HK-2 (cell line): ENCODE data around the gene MMEL1.
"Not testable (repeated sequence)": the region's sequence is repeated elsewhere in the genome, so short reads cannot be mapped to it uniquely, and the experiment has no call there.

ENCODE experiments used
- DNase-seq: peaks from one replicate; pipeline ENCODE4 v3.0.0-alpha.2; 2018; ENCODE audit not compliant: unreplicated experiment

MMEL1 gene

DNA sequence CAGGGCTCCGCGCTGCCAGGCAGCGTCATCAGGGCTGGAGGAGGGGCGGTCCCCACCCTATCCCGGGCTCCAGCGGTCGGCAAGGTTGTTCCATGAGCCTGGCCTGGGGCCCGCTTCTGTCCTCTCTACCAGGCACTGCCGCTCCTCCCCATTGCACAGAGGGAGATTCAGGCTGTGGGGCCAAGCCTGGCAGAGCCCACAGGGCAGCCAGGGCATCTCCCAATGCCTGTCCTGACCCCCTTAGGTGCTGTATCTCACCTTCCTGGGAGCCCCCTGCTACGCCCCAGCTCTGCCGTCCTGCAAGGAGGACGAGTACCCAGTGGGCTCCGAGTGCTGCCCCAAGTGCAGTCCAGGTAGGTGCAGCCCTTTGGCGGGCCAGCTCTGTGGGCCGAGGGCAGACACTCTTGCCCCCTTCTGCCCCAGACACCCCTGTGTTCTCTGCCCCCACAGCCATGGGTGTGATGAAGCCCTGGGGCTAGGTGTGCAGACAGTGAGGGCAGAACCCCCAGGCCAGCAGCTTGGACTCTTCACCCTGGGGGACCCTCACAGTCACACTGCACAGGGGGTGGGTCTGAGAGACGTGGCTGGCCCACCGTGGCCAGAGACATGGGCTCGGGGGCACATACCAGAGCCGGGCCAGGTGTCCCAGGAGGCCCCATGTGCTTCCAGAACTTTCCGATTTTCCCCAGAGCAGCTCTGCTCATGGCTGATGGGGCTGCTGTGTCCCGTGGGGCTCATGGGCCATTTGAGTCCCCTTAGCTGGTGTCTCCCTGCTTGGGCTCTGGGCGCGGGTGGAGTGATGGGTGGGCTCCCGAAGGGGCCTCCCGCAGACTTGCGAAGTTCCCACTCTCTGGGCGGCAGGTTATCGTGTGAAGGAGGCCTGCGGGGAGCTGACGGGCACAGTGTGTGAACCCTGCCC, 75.1 kb downstream of the MMEL1 start:
- no peak for DNase-seq

DNA sequence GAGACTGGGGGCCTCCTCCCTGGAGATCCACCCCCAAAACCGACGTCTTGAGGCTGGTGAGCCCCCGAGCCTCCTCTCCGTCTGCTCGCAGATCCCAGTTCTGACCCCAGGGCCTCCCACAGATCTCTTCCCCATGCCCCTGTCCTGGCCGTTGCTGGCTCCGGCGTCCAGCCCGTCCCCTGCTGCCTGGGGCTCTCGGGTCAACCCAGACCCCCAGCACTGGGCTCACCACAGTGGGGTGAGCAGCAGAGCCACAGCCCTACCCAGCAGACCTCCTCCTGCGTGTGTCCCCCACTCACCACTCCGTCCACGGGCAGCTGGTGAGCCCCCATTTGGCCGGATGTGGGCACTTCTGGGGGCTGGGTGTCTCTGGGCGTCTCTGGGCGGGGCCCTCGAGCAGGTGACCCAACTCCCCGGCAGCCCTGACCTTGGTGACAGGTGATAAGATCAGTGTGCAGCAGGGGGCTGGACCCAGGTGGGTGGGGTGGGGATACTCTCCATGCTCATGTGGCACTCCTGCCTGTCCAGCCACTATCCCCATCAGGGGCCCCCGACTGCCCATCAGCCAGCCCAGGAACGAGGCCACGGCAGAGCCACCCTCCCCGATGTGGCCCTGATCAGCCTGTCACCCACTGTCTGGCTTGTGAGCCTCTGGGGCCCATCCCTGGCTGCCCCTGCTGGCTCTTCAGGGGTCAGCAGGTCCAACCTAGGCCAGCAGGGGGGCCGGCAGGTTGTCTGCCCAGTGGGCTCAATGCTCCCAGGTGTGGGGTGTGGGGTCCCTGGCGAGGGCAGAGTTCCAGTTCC, 75.9 kb downstream of the MMEL1 start:
- DNase-seq, result no peak

DNA sequence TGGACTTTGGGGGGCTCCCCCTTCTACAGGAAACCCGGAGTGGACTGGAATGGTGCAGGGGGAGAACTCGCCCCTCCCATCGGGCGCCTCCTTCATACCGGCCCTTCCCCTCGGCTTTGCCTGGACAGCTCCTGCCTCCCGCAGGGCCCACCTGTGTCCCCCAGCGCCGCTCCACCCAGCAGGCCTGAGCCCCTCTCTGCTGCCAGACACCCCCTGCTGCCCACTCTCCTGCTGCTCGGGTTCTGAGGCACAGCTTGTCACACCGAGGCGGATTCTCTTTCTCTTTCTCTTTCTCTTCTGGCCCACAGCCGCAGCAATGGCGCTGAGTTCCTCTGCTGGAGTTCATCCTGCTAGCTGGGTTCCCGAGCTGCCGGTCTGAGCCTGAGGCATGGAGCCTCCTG, 76.5 kb downstream of the MMEL1 start, which contains the start of gene TNFRSF14:
TNFRSF14 (plus strand) TSS at position 95 of the 401 bp plus-strand sequence; CDS start at position 389, 294 bp downstream.
- peak; percentile 54 for DNase-seq

DNA sequence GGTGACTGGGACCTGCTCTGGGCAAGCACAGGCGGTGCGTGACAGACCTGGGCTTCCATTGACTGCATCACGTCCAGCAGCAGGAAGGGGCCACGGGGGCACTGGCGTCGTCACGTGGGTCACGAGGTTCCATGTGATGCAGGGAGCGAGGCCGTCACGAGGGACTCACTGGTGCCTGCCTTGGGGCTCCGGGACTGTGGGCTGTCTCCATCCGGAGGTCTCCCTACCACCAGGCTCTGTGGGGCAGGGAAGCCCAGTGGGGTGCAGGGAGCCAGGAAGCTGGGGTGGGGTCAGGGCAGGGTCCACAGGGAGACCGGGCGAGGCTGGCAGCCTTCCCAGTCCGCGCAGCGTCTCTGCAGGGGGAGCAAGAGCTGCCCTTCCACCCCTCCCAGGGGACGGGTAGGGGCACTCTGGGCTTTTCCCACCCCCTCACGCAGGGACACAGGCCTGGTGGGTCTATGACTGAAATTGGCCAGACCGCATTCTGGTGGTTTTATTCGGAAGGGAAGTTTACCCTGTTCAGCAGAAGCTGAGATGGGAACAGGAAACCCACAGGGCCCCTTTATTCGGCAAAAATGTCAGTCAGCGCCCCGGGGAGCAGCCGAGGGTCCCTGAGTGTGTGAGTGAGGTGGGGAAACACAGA, 77.1 kb downstream of the MMEL1 start:
- DNase-seq, result peak; percentile 84

DNA sequence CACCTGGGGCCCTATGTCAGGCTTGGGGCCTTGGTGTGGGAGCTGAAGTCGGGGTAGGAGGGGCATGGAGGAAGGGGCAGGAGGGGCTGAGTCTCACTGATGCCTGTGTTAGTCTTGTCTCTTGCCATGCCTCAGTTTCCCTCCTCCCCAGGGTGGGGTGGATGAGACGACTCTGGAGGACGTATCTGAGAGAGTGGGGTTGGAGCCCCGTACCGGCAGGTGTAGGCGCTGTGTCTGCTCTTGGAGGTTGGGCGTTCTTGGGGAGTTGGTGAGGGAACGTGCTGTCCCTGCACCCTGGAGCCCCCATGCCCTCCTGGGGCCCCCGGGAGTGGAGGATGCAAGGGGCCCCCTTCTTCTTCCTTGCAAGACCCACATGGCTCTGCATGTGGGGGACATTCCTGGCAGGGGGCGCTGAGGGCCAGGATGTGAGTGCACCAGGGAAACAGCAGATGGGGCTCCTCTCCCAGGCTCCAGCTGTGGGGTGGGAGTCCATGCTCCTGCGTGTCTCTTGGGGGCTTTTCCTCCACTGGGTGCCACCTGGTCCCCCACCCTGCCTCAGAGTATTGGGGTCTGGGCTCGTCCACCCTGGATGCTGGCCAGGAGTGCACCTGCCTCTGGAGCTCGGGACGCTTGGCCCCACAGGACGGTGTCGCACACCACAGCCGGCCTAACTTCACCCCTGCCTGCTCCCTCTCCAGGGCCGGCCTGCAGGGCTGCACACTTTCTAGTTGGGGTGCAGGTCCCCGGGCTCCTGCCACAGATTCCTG, 78.0 kb downstream of the MMEL1 start:
- peak; percentile 34 for DNase-seq

DNA sequence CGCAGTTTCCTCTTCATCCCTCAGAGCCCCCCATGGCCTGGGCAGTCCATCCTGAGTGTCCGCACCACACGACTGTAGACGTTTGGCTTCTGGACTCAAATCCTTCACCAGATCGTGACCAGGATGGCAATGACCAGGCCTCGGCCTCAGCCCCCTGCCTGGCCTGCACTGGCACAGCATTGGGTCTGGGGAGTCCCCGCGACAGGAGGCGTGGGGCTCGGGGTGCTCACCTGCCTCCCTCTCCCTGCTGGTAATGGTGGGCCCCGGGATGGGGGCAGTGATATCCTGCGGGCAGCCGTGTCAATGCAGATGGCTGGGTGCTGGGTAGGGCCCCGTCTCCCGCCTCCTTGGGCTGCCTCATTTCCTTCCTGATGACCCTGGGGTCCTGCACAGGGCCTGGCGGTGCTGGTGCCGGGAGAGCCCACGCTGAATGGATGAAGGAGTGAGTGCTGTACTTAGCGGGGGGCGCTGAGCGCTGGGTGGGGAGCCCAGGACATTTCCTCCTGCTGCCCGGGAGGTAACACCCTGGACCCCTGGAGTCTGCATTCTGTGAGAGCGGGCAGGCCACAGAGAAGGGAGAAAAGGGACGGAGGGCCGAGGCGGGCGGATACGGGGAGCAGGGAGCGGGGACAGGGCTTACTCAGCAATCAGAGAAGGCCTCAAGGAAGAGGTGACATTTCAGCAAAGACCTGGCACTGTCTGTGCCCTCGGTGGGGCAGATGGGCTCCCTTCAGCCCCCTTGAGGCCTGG, 78.8 kb downstream of the MMEL1 start:
- no peak for DNase-seq

DNA sequence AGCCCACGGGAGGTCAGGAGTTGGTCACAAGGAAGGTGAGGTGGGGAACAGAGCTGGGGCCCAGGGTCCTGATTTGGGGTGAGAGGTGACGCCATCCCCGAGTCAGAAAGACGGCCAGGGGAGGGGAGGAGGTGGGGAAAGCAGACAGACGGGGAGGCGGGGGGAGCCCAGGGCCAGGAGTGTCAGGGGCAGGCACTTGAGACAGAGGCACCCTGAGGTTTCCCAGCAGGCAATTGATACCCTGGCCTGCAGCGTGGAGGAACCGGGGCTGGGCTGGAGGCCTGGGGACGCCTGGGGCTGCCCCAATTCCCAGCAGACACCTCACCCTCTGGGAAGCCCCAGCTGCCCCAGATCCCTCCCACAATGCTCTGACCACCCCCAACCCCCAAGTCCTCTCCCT, 79.7 kb downstream of the MMEL1 start:
- not testable (repeated sequence) for DNase-seq

DNA sequence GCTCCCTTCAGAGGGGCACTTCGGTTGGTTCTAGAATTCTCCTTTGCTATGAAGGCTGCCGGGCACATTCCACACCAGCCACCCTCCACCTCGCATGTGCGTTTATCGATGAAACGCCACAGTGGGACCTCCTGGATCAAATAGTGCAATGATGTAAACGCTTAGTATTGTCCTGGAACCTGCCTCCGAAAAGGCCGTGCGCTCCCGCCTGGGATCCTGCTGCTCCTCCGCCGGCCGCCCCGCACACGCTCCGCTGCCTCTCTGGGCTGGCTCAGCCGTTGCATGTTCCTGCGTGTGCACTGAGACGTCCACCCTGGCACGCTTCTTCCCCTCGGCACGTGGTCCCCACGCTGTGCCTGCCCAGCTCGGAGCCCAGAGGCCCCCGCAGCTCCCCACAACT, 80.6 kb downstream of the MMEL1 start:
- no peak for DNase-seq

DNA sequence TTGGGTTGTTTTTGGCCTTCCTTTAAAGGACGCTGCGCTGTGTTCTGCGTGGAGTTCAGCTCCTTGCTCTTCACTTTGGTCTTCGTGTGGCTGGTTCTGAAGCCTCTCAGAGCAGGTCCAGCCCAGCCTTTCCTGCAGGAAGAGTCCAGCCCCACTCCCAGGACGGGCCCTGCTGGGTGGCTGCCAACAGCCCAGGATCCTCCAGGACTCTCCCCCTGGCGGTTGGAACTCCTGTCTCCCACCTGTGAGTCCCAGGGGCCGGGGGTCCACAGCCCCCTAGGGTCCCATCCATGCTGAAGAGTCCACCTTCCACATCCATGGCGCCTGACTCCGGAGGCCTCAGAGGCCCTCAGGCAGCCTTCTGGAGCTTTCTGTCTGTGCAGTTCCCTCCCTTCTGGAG, 81.3 kb downstream of the MMEL1 start:
- not testable (repeated sequence) for DNase-seq

DNA sequence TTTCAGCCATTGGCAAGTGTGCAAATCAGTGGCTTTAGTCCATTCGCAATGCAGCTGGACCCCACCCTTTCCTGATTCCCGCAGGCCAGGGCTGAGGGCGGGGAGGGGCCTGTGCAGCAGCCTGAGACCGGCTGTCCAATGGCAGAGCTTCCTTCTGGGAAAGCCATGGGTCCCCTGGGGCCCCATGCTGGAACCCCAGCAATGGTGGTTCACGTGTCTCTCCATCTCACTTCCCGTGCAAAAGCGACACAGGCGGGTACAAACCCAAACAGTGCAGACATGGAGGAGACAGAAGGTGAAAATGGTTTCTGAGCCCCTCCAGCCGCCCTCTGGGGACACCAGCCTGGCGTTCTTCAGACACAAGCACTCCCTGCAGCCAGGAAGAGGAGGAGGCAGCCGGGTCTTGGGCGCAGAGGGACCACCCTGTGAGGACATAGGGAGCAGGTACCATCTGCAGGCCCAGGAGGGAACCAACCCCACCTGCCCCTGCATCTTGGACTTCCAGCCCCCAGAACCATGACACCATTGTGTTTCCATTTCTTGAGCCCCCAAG, 82.4 kb downstream of the MMEL1 start:
- not testable (repeated sequence) for DNase-seq

DNA sequence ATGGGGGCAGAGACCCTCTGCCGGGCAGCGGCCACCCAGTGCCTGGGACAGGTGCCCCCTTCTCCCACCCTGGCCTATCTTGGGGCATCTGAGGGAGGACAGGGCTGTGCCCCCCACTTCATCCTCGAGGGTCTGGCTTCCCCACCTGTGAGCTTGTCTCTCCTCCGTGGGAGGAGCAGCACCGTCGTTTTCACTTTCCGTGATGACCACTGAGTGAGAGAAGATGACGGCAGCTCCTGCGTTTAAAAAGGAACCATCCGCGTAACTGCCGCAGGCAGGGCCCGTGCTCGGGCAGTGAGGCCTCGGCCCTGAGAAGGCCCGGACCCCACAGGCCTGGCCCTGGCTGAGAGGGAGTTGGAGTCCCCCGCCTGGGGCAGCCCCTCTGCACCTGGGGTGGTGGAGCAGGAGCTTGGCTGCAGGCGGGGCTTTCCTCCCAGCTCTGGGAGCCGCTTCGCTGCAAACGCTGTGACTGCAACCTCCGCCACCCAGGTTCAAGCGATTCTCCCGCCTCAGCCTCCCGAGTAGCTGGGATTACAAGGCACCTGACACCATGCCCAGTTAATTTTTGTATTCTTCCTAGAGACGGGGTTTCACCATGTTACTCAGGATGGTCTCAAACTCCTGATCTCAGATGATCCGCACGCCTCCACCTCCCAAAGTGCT, 83.3 kb downstream of the MMEL1 start:
- not testable (repeated sequence) for DNase-seq

DNA sequence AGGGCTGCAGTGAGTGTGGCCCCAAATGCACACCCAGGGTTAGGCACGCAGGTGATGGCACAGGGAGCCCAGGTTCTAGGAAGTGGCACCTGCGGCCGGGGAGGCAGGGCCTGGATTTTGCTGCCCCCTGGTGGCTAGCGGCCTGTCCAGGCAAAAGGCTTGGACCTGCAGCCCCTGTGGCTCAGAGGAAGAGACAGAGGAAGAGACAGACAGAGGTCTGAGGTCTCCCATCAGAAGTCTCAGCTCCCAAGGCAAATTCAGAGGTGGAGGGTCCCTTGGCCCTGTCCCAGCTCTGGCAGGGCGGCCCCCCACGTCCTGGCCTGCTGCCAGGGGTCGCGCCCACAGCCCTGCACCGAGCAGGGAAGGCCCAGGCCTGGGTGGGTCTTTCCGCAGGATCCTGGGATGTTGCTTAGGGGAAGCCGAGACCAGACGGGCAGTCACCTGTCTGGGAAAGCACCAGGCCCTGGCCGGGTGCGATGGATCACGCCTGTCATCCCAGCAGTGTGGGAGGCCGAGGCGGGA, 84.7 kb downstream of the MMEL1 start:
- DNase-seq, result peak; percentile 82

DNA sequence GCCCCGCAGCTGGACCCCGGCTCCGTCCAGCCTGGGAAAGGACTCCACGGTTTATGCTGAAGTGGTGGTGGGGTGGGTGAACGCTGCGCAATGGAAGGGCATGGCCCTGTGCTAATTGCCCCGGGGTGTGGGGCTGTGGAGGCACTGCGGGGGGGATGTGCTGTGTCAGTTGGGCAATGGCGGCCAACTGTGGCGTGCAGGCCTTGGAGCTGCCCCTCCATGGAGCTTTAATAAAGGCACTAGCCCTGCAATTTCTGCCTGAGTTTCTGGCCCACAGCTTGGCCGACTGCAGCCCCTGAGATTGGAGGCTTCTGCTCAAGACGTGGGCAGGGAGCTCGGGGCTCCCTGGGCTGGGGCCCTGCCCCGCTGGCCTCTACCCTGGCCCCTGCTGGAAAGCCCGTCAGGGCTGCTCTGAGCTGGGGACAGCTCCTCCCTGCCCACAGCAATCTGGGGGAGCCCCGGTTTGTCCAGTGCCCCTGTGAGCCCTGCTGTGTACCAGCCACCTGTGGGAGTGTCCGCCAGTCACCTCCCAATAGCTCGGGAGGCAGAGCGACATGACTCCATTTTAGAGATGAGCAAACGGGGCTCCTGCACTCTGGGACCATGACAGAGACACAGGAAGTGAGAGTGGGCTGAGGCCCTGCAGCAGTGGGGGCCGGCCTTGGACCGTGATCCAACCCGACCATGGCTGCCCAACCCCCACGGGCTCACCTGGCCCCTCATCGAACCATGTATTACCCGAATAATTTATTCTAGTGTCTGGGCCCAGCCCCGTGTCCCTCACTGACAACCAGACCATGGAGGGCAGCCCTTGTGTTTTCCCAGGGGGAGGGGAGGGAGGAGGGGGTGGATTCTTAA, 85.4 kb downstream of the MMEL1 start:
- DNase-seq, result peak; percentile 53

DNA sequence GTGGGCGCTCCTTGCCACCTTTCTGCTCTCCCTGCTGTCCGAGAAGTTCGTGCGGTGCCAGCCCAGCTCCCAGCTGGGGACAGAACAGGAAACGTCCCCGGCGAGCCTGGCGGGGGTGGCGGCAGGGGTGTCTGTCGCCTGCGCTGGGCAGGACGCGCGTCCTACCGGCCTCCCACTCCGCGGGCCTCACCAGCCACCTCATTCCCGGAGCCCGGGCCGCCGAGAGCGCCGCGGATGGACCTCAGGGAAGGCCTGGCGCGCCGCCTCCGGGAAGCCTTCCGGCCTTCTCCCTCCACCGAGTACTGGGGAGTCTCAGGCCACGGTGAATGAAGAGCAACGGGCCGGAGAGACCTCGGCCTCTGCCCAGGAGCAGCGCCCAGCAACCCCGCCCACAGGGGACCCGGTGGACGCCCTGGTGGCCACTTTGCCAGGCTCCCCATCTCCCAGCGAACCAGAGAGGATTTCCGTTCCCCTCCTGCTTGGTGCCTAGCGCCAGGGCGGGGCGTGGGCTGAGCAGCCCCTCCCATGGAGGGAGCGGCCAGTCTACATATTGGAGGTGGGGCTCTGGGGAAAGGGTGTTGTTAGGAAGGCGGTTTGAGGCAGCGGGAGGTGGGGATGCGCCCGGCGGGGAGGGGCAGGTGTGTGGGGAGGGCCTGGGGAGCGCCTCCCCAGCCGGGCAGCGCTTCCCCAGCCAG, 86.2 kb downstream of the MMEL1 start:
- peak; percentile 89 for DNase-seq

DNA sequence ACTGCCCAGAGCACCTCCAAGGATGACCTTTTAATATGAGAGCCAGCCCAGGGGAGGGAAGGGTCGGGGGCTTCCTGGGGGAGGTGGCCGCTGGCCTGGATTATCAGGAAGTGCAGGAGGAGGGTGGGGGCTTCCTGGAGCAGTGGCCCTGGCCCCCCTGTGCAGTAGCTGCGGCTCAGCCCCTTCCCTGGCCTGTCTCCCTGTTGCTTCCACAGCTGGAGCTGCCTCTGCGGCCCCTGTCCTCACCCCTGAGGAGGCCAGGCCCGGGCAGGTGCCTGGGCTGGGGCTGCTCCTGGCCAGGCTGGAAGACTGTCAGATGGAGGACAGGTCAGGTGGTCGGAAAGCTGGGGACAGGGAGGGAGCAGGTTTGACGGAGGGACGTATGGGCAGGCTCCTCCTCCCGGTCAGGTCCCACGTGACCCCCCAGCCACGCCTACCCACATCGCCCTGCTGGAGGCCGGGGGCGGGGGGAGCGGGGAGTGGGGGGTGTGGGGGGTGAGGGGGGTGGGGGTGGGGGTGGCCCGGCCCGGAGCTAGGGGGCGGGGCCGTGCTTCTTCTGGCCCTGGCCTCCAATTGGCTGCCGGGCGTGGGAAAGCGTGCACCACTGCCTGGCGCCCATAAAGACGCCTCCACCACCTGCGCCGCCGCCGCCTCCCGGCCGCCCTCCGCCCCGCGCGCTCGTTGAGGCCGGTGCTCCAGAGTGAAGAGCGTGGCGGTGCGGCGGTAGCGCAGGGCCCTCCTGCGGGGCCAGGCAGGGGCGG, 86.9 kb downstream of the MMEL1 start:
- peak; percentile 86 for DNase-seq

DNA sequence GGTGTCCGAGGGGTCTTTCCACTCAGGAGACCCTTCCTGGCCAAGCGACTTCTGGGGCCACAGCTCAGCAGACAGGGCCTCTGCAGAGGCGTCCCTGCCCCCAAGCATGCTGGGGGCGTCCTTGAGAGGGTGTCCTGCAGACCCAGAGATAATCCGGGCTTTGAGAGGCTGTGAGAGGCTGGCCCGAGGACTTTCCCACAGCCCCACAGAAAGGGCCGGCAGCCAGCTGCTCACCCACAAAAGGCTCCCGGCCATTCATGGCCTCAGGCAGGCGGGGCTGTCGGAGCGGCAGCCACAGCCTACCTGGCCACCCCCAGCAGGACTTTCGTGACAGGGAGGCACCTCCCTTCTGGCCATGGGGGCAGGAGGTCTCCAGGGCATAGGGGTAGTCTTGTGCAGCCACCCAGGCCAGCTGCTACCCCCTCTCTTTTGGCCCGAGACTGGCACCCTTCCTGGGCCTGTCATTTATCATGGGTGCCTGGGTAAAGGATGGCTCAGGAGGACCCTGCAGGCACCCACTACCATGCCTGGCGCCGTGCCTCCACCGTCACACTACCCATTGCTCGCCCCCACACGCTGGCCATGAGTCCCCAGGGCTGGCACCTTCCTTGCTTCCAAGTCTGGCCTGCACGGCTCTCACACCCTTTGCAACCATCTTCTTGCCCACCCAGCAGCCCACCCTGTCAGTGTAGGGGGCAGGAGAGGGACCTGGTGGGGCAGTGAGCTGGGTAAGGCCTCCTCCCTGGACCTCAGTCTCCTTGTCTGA, 87.8 kb downstream of the MMEL1 start:
- no peak for DNase-seq
